AML-193 (cell line): ENCODE data around the gene FHL5.
"Not testable (repeated sequence)": the region's sequence is repeated elsewhere in the genome, so short reads cannot be mapped to it uniquely, and the experiment has no call there.

ENCODE experiments used
- DNase-seq, 2 experiments: peaks; one replicate each; lab custom pipeline; 2025; lab: John Stamatoyannopoulos, UW

FHL5 gene

DNA sequence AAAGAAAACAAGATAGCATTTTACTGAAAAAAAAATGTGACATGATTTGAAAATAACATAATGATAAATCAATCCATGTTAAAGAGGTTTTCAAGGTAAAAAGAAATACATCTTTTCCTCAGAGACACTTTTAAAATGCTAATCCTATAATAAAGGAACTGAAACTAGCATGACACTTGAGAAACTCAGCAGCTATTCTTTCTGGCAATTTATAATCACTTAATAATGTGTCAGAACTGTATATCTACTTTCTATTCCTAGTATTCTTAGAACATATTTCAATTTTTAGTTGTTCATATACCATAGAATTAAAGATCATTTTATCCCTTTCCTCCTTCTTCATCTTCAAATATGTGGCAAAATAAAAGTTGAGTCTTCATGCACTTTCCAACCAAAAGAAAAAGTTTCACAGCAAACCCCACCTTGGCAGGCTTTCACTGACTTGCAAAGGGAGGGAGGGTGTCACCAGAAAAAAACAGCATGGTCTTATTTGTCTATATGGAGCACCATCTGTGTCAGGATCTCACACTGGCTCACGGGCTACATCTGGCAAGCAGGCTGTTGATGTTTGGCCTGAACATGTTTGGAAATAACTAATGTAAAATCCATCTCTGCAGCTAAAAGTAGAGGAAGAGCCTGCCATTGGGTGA lies 48.5 kb downstream of the FHL5 start:
- no peak for DNase-seq

DNA sequence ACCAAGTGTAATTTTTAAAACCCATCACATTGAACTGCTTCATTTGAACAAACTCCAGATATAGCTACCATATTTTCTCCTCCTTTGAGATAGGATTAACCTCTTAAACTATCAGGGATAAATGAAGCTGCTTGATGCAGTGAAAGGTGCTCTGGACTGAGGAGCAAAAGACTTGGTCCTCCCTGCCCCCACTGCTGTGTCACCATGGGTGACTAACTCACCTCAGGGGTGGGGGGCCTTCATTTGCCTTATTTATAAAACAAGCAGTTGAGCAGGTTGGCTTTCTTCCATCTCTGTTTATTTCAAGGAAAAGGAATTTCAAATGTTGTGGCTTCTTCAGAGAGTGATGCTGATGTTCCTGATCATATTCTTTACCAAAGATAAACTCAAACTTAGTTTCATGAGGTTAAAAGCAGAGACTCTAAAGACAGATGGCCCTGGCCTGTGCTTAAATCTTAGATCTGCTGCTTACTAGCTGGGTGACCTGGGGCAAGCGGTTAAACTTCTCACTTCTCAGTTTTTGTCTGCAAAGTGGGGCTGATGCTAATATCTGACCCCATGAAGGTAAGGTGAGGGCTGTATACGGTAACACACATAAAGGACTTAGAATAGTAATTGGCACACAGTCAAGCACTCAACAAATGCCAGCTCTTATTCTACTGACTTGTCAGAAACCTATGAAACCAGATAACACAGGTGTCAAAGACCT lies 50.5 kb downstream of the FHL5 start:
- no peak for DNase-seq

DNA sequence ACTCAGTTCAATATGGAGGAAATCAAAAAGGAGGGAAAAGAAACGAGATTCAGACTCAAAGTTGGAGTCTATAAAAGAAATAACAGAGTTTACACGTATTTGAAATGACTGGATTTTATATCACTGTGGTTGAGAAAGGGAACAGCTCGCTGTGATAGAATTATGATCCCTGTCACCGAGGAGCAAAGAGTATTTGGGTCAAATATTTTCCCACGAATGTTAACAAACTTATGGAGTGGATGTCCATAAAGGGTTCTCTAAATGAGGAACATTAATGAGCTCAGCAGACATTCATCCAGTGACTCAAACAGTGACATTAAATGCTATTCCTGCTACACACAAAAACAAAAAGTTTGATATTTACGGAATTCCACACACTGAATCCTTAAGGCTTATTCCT lies 57.9 kb downstream of the FHL5 start:
- no peak for DNase-seq

DNA sequence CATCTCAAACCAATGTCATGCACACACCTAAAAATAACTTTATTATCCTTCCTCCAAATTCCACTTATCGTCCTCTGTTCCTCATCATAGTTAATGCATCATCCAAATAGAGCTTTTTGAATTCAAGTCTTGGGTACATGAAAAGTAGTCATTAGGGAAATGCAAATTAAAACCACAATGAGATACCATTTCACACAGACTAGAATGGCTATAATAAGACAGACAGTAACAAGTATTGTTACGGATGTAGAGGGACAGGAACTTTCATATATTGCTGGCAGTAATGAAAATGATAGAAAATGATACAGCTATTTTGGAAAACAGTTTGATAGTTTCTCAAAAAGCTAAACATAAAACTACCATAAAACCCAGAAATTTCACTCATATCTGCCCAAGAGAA lies 59.1 kb downstream of the FHL5 start:
- DNase-seq, result no peak

DNA sequence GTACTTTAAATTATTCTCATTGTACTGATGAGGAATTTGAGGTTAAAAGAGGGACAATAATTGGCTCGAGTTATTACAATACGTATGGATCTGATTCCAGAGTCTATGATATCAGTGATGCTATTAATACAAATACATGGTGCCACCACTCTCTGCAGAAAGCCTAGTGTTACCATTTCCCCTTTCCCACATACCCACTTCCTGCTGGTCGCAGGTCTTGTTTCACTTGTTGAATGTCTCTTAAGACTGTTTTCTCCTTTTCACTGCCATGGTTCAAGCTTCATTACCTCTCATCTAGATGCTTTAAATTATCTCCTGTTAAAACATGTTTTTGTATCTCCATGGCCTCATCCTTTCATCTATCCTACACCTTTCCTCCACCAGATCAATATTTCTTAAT lies 62.0 kb downstream of the FHL5 start:
- DNase-seq, result no peak

DNA sequence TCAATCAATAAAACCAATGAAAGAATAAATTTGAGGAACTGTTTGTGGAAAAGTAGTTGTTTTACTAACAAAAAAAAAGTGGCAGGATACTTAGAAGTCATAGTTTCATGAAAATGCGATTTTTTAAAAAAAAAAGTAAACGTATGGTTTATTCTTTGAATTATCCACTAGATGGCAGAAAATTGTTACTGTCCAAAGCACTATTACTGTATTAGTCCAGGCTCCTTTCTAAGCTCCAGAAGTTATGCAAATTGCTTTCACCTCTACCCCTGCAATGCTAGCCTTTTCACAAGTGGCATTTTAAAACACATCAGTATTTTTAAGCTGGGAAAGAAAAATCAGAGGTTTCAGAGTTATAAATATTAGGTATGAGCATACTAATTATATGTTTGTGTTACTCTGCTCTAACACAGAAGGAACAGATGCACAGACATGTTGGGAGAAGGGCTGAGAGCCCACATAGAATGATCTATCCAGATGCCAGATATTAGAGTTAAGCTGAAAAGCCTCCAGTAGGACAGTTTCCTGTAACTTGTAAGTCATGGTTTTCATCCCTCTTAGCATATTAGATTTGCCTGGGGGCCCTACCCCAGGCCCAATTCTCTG lies 63.9 kb downstream of the FHL5 start:
- DNase-seq, result peak; percentile 52 to 65

DNA sequence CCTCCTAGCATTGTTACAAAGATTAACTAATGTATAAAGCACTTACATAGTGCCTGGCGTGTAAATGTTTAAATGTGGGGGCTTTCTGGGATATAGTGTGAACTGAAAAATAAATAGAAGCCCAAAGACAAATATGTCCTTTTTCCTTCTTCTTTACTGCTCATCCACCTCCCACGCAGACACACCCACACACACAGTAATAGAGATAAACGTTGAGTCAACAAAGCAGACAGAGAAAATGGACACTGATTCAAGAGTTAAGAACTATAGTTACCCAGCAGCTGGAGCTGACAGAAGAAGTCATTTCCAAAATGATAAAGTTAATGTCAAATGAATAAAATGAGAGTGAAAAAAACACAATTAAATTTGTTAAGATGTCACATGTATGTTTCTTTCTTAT lies 68.3 kb downstream of the FHL5 start:
- DNase-seq, result no peak

DNA sequence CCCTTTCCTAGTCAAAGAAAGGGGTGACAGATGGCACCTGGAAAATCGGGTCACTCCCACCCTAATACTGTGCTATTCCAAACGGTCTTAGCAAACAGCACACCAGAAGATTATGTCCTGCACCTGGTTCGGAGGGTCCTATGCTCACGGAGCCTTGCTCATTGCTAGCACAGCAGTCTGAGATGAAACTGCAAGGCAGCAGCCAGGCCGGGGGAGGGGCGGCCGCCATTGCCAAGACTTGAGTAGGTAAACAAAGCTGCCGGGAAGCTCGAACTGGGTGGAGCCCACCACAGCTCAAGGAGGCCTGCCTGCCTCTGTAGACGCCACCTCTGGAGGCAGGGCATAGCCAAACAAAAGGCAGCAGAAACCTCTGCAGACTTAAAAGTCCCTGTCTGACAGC lies 75.1 kb downstream of the FHL5 start:
- not testable (repeated sequence) for DNase-seq

DNA sequence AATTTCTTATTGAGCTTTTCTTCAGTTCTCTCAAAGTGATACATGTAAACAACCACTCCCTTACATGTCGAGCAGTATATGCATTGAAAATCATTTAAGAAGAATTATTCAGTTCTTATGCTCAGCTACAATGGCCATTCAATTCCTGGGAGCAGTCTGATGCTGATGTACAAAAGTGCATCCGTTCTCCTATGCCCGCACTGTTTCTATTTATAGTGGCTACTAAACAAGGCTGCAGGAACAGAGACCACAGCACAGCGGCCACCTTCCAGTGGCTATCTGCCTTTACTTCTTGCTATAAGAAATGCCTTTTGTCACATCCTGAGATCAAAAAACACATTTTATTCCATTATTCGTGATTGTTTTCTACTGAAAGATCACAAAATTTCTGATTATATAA lies 82.2 kb downstream of the FHL5 start:
- no peak for DNase-seq

DNA sequence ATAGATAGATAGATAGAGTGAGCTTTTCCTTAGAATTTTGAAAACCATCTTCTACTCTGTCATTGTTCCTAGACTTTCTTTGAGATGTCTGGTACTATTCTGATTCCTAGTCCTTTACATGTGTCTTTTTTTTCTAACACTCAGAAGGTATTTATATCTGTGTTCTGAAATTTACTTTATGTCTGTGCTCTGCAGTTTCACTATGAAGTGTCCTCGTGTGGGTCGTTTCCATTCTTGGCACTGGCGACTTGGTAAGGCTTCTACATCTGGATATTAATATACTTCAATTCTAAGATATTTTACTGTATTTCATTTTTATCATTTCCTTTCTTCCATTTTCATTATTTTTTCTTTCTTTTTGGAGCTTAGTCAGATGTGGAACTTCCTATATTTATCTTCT lies 87.0 kb downstream of the FHL5 start:
- DNase-seq, result no peak

DNA sequence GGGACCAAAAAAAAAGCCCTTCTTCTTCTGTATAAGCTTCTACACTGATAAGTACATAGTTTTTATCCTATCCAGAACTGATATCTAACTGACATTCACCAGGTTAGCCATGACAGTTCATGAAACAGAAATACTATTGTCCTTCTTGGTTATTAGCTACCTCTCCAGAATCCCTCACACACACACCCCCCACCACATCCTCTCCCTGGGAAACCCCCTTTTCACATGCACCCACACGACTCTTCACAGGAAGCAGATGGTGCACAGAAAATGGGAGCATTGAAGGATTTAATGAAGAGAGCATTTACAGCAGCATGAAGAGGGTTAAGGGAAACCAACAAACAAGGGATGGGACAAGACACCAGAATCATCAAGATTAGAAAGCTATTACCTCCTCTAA lies 88.9 kb downstream of the FHL5 start:
- DNase-seq, result no peak

DNA sequence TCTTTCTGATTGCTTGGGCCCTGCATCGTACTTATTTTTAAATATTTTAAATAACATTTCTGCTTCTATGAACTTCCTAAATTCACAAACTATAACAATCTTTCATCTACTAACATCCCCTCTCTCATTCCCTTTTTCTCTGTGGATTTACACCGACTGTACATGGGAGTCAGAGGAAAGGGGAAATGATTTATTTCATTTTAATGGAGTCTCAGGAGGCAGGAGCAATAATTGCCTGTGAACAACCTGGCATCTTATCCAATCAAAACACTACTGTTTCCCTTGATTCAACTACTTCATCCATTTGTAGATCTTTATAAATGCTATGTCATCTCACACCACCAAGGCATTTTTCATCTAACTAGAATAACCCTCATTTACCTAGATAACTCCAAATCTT lies 89.6 kb downstream of the FHL5 start:
- no peak for DNase-seq

DNA sequence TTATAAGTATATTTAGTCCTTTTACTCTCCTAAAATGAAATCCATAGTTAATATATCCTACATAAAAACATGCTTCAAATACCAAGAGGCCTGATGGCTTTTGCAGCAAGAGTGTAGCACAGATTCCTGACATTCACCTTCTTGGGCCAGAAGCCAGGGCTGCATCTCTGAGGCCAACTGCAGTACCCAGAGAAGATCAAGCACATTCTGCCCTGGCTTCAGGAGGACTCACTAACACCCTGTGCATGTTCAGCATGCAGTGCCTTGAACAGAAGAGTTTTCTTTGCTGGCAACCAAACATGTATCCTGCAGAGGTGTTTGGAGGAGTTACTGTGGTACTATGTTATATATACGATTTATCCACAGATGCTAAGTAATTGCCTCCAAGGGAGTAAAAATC lies 90.3 kb downstream of the FHL5 start:
- DNase-seq, result no peak

DNA sequence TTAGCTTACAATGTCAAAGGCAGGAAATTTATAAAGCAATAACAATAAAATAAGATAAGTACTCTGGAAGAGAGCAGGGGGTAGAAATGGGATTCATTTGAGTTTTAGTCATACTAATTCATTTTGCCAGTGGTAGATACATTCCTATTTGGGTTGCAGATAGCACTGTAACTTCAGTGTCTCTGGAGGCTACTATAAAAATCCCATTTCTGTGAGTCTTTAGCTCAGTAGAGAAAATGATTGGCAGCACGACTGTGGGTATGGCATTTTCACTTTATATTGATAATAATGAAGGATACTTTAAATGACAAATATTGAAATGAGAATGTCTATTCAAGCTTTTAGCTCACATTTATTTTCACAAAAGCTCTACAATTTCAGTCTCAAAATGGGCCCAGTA lies 93.6 kb downstream of the FHL5 start:
- no peak for DNase-seq

DNA sequence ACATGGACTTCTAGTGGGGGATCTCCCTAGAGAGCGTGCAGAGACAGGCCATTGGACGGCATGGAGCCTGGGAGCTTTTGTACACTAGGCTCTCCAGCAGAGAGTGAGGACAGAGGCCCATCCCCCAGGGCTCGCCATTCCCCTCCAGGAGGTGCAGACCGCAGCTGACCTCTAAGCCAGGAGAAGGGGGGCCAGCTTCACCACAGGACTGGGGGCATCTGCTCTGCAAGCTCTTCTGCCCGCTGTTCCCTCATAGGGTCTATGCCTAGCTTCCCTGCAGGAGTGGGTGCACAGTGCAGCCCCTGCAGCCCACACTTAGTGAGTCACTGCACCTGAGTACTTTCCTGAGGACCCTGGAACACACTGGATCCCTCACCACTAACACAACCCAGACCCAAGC lies 94.4 kb downstream of the FHL5 start:
- DNase-seq, result no peak

DNA sequence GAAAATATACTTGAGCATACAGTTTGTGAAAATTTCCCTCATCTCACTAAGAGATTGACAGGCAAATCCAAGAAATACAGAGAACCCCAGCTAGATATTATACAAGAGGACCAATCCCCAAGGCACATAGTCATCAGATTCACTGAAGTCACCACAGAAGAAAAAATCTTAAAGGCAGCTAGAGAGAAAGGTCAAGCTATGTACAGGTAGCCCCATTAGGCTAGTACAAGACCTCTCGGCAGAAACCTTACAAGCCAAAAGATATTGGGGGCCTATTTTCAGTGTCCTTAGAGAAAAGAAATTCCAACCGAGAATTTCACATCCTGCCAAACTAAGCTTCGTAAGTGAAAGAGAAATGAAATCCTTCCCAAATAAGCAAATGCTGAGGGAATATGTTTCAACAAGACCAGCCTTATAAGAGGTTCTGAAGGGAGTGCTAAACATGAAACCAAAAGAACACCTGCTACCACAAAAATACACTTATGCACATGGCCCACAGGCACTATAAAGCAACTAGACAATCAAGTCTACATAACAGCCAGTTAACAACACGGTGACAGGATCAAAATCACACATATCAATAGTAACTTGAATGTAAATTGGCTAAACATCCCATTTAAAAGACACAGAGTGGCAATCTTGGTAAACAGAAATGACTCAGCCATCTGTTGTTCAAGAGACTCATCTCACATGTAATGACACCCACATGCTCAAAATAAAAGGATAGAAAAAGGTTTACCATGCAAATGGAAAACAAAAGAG lies 96.3 kb downstream of the FHL5 start:
- DNase-seq, result no peak
